ENCODE data around the gene HOXB6.

The HOXB6 gene

GRCh38 chr17:48564188-48565021, 40.4 kb downstream of the HOXB6 start:
- DNase-seq: no peak

- DNase-seq: no peak
Measured at GRCh38 chr17:48563867-48564187, 41.0 kb downstream of the HOXB6 start.

GRCh38 chr17:48563385-48563838, 41.4 kb downstream of the HOXB6 start:
- no peak for DNase-seq

- DNase-seq: no peak
Measured at GRCh38 chr17:48562934-48563333, 41.9 kb downstream of the HOXB6 start.

- no peak for DNase-seq
Measured at GRCh38 chr17:48561884-48562810, 42.6 kb downstream of the HOXB6 start.

- no peak for DNase-seq
Measured at GRCh38 chr17:48559840-48560817, 44.7 kb downstream of the HOXB6 start.

- DNase-seq: no peak
Measured at GRCh38 chr17:48559122-48559839, 45.5 kb downstream of the HOXB6 start.

- no peak for DNase-seq
Measured at GRCh38 chr17:48558831-48559121, 46.0 kb downstream of the HOXB6 start.

- DNase-seq: no peak
Measured at GRCh38 chr17:48558057-48558830, 46.5 kb downstream of the HOXB6 start.

- DNase-seq: no peak
Measured at GRCh38 chr17:48556576-48557401, 48.0 kb downstream of the HOXB6 start.

GRCh38 chr17:48556229-48556575, 48.6 kb downstream of the HOXB6 start:
- DNase-seq: no peak

- DNase-seq: no peak
Measured at GRCh38 chr17:48555258-48556228, 49.2 kb downstream of the HOXB6 start.

- DNase-seq: no peak
Measured at GRCh38 chr17:48554412-48555257, 50.2 kb downstream of the HOXB6 start.

- no peak for DNase-seq
Measured at GRCh38 chr17:48553826-48554225, 51.0 kb downstream of the HOXB6 start.

GRCh38 chr17:48553190-48553547, 51.6 kb downstream of the HOXB6 start:
- no peak for DNase-seq

- DNase-seq: no peak
Measured at GRCh38 chr17:48552466-48553189, 52.2 kb downstream of the HOXB6 start.

- DNase-seq: no peak
Measured at GRCh38 chr17:48551596-48552465, 53.0 kb downstream of the HOXB6 start.
